Bronchial epithelial cell (primary cell): ENCODE measurements around the gene SMAD3. TPM values are rescaled to one million over a fixed set of nuclear protein-coding genes. Genes with fewer than 3 reads are reported as not detected.

Source experiments
- DNase-seq: peaks from one replicate; pipeline ENCODE4 v3.0.0-alpha.2; 2010; ENCODE audit warnings: low read depth
- FAIRE-seq: peaks from 2 replicates; lab custom pipeline; 2011; peaks lifted over from hg19 to GRCh38; lab: Jason Lieb, UNC
- H3K27me3 ChIP-seq: 2 replicates; pipeline ENCODE4 v1.5.1; 2011; ENCODE audit warnings: low read length; ENCODE audit not compliant: control insufficient read depth, insufficient read depth
- H3K36me3 ChIP-seq: 2 replicates; pipeline ENCODE4 v1.5.1; 2011; ENCODE audit warnings: low read length; ENCODE audit not compliant: control insufficient read depth, insufficient read depth
- H3K4me3 ChIP-seq: 2 replicates; pipeline ENCODE4 v1.5.1; 2011; ENCODE audit warnings: mild to moderate bottlenecking, low read depth, low read length, control low read depth
- CTCF ChIP-seq: IDR thresholded peaks from 2 replicates; pipeline ENCODE4 v1.5.1; 2011; ENCODE audit warnings: mild to moderate bottlenecking, moderate library complexity, low read length, control low read depth, inconsistent platforms; ENCODE audit not compliant: insufficient read depth, severe bottlenecking
- total RNA-seq: library from RNA; depleted of rRNA; stranded (reverse); fragments of >200 nt; gene quantifications from 2 replicates; pipeline ENCODE4 v1.2.1, GENCODE V29; 2014

Gene SMAD3
- total RNA-seq, 1 donor from 2014 or later, result 9.5 TPM

DNA sequence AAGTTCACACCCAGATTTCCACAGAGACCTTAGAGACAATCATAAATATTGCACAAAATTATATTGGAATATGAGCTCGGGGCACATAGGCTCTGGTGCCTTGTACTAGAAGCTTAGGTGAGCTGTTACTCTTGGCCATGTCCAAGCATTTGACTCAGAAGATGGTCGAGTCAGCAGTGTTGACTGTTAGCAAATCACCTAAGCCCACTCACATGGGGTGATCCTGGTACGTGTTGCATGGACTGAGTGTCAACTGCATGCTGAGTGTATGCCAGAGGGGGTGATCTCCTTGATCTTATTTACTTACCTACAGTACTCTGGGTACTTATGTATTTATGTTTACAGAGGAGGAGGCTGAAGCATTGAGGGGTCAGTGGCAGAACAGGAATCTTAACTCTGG lies 14.0 kb downstream of the SMAD3 start:
- FAIRE-seq (no peak), DNase-seq (peak; percentile 48)
- no peak for TF ChIP-seq CTCF
- peaks cover 10% of the 10 kb centered on the region for H3K36me3 ChIP-seq
- no peak overlapping the region for H3K4me3 ChIP-seq
- H3K27me3 ChIP-seq, result no peaks in the 10 kb centered on the region

- no peak for TF ChIP-seq CTCF
- Histone ChIP-seq H3K27me3 (no peaks in the 10 kb centered on the region), H3K36me3 (peaks cover 10% of the 10 kb centered on the region), H3K4me3 (no peak overlapping the region)
- FAIRE-seq, result no peak
- no peak for DNase-seq
Measured at GRCh38 chr15:67080118-67080899, 14.9 kb downstream of the SMAD3 start.

- Histone ChIP-seq H3K4me3 (no peak overlapping the region), H3K36me3 (peaks cover 10% of the 10 kb centered on the region)
- no peak for FAIRE-seq
Measured at GRCh38 chr15:67080900-67081431, 15.6 kb downstream of the SMAD3 start.

DNA sequence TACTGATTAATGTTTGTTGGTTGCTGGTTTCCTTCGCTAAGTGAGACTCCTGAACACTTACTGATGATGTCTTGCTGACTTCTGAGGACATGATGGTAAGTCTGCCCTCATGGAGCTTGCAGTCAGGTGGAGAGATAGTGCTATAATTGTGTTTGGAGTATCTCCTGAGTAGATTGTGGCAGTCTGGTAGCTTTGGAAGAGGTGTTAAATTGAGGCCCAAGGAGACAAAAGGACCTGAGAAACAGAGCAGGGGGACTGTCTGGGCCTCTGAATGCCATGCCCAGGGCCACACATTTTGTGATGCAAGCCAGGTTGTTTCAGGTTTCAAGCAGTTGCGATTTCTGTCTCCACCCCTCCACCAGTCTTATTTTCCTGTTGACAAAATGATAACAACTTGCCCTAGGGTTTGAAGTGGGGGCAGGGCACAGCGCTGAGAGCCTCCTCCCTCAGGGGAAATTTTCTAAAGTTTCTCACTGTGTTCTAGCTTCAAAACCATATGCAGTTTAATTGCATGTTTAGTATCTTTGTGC lies 16.7 kb downstream of the SMAD3 start:
- no peaks in the 10 kb centered on the region for H3K27me3 ChIP-seq
- peaks cover 9% of the 10 kb centered on the region for H3K36me3 ChIP-seq
- DNase-seq (no peak), FAIRE-seq (no peak)
- TF ChIP-seq CTCF, result no peak
- H3K4me3 ChIP-seq, result no peak overlapping the region

More at GRCh38 chr15:67080900-67081431, 15.6 kb downstream of the SMAD3 start:
- no peak for TF ChIP-seq CTCF
- H3K27me3 ChIP-seq, result no peaks in the 10 kb centered on the region
- DNase-seq, result no peak

- DNase-seq (no peak), FAIRE-seq (no peak)
- no peak for TF ChIP-seq CTCF
- Histone ChIP-seq H3K4me3 (no peak overlapping the region), H3K27me3 (no peaks in the 10 kb centered on the region), H3K36me3 (peaks cover 8% of the 10 kb centered on the region)
Measured at GRCh38 chr15:67083135-67083762, 17.8 kb downstream of the SMAD3 start.
